GM18519 (cell line): ENCODE measurements around the gene FDXR.
"Not testable (repeated sequence)": the region's sequence is repeated elsewhere in the genome, so short reads cannot be mapped to it uniquely, and the experiment has no call there.

Experiments used
- ATAC-seq: cut with Tn5 transposase; IDR thresholded peaks from one replicate; pipeline ENCODE4 v1.9.1; 2021; ENCODE audit warnings: mild to moderate bottlenecking, moderate library complexity; ENCODE audit not compliant: unreplicated experiment, low FRiP score

FDXR gene

GRCh38 chr17:74874615-74875037, 1.8 kb upstream of the FDXR start:
- no peak for ATAC-seq

GRCh38 chr17:74873874-74874614, 1.2 kb upstream of the FDXR start:
- ATAC-seq = no peak

- peak; percentile 76 for ATAC-seq
Measured at GRCh38 chr17:74873037-74873873, 461 bp upstream of the FDXR start.

- no peak for ATAC-seq
Measured at GRCh38 chr17:74871356-74872076, 1.3 kb downstream of the FDXR start.

- ATAC-seq = no peak
Measured at GRCh38 chr17:74870512-74870911, 2.3 kb downstream of the FDXR start.

- not testable (repeated sequence) for ATAC-seq
Measured at GRCh38 chr17:74870028-74870427, 2.8 kb downstream of the FDXR start.

- ATAC-seq = no peak
Measured at GRCh38 chr17:74868908-74869255, 3.9 kb downstream of the FDXR start.

- ATAC-seq = no peak
Measured at GRCh38 chr17:74868251-74868907, 4.4 kb downstream of the FDXR start.

- ATAC-seq = no peak
Measured at GRCh38 chr17:74866198-74866835, 6.5 kb downstream of the FDXR start.

GRCh38 chr17:74865504-74866197, 7.1 kb downstream of the FDXR start:
- ATAC-seq = no peak

GRCh38 chr17:74864866-74865395, 7.9 kb downstream of the FDXR start:
- ATAC-seq = no peak

- no peak for ATAC-seq
Measured at GRCh38 chr17:74864297-74864865, 8.4 kb downstream of the FDXR start.

GRCh38 chr17:74863420-74864296, 9.1 kb downstream of the FDXR start:
- ATAC-seq = no peak

- ATAC-seq = no peak
Measured at GRCh38 chr17:74862919-74863318, 9.9 kb downstream of the FDXR start.

GRCh38 chr17:74862108-74862901, 10.5 kb downstream of the FDXR start:
- ATAC-seq = no peak

- ATAC-seq = no peak
Measured at GRCh38 chr17:74861662-74862107, 11.1 kb downstream of the FDXR start.
